Measurements from ENCODE around the gene THRB.

DNA sequence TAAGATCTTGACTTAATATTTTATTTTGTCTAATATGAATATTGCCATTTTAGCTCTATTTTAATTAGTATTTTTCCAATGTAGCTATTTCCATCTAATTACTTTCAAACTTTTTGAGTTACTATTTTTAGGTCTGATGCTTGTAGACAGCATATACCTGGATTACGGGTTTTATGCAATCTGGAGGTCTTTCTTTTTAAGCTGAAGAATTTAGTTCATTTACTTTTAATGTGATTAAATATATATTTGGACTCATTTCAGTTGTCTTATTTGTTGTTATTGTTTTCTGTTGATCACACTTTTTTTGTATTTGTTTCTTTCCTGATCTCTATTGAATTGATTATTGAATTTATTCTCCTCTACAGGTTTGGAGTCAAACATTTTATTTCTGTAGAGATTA, 30.3 kb downstream of the THRB start:
- TF ChIP-seq, protein P1, sequence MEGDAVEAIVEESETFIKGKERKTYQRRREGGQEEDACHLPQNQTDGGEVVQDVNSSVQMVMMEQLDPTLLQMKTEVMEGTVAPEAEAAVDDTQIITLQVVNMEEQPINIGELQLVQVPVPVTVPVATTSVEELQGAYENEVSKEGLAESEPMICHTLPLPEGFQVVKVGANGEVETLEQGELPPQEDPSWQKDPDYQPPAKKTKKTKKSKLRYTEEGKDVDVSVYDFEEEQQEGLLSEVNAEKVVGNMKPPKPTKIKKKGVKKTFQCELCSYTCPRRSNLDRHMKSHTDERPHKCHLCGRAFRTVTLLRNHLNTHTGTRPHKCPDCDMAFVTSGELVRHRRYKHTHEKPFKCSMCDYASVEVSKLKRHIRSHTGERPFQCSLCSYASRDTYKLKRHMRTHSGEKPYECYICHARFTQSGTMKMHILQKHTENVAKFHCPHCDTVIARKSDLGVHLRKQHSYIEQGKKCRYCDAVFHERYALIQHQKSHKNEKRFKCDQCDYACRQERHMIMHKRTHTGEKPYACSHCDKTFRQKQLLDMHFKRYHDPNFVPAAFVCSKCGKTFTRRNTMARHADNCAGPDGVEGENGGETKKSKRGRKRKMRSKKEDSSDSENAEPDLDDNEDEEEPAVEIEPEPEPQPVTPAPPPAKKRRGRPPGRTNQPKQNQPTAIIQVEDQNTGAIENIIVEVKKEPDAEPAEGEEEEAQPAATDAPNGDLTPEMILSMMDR (IDR thresholded peaks at IDR 0.05; ENCODE audit: extremely low read depth in 1 of 2, insufficient read depth in 1 of 2, low read depth in 1 of 2, low read length in 2 of 2): no peak
- TF ChIP-seq FOS (IDR thresholded peaks at IDR 0.05; ENCODE audit: borderline replicate concordance, insufficient read depth, low read length) (no peak), EZH2 (IDR thresholded peaks at IDR 0.05; ENCODE audit: borderline replicate concordance, low read depth, low read length, severe bottlenecking) (no peak), JUN (IDR thresholded peaks at IDR 0.05; ENCODE audit: borderline replicate concordance, insufficient read depth, insufficient read length, low read depth) (no peak), MYC (IDR thresholded peaks at IDR 0.05; ENCODE audit: low read depth, low read length) (no peak), POLR2AphosphoS5 (IDR thresholded peaks at IDR 0.05; ENCODE audit: insufficient read depth, low read depth, low read length) (no peak), POLR2A (IDR thresholded peaks at IDR 0.05; ENCODE audit: low read depth, low read length) (no peak)

Measured in endothelial cell of umbilical vein (primary cell).